Measurements from ENCODE around the gene A3GALT2.
A peak's percentile ranks its signal among the peaks of the same experiment; 100 is the strongest.

Gene A3GALT2

GRCh38 chr1:33349778-33350610 lies 29.1 kb upstream of the A3GALT2 start:
- DNase-seq = peak; percentile 82

- peak; percentile 35 for DNase-seq
Observed at GRCh38 chr1:33349081-33349759, 28.3 kb upstream of the A3GALT2 start.

- DNase-seq = no peak
Observed at GRCh38 chr1:33348676-33349080, 27.8 kb upstream of the A3GALT2 start.

GRCh38 chr1:33348194-33348593 lies 27.3 kb upstream of the A3GALT2 start:
- no peak for DNase-seq

GRCh38 chr1:33347650-33347992 lies 26.7 kb upstream of the A3GALT2 start:
- DNase-seq = no peak

- no peak for DNase-seq
Observed at GRCh38 chr1:33346927-33347649, 26.2 kb upstream of the A3GALT2 start.

GRCh38 chr1:33346533-33346926 lies 25.6 kb upstream of the A3GALT2 start:
- no peak for DNase-seq

GRCh38 chr1:33344896-33345560 lies 24.1 kb upstream of the A3GALT2 start:
- no peak for DNase-seq

GRCh38 chr1:33343539-33343938 lies 22.6 kb upstream of the A3GALT2 start:
- DNase-seq = no peak

GRCh38 chr1:33342041-33342723 lies 21.3 kb upstream of the A3GALT2 start:
- DNase-seq = no peak

- DNase-seq = no peak
Observed at GRCh38 chr1:33341190-33341589, 20.3 kb upstream of the A3GALT2 start.

- DNase-seq = no peak
Observed at GRCh38 chr1:33339413-33339812, 18.5 kb upstream of the A3GALT2 start.

GRCh38 chr1:33338440-33339211 lies 17.7 kb upstream of the A3GALT2 start:
- DNase-seq = peak; percentile 21

- no peak for DNase-seq
Observed at GRCh38 chr1:33338048-33338439, 17.1 kb upstream of the A3GALT2 start.

GRCh38 chr1:33337441-33337840 lies 16.5 kb upstream of the A3GALT2 start:
- no peak for DNase-seq

- DNase-seq = no peak
Observed at GRCh38 chr1:33336580-33336979, 15.7 kb upstream of the A3GALT2 start.

- no peak for DNase-seq
Observed at GRCh38 chr1:33335020-33335419, 14.1 kb upstream of the A3GALT2 start.

GRCh38 chr1:33334081-33334552 lies 13.2 kb upstream of the A3GALT2 start:
- no peak for DNase-seq

GRCh38 chr1:33332881-33333280 lies 12.0 kb upstream of the A3GALT2 start:
- DNase-seq = no peak

- no peak for DNase-seq
Observed at GRCh38 chr1:33332357-33332789, 11.5 kb upstream of the A3GALT2 start.
